Nephron progenitor cell (in vitro differentiated cells): ENCODE results near the gene CACNA1B.

Experiments used
- DNase-seq: peaks from one replicate; pipeline ENCODE4 v3.0.0; 2021
- H3K27ac Mint-ChIP-seq: 2 replicates; pipeline ENCODE4 v1.8.0; 2021; ENCODE audit warnings: mild to moderate bottlenecking, moderate library complexity, mixed read lengths
- H3K27me3 Mint-ChIP-seq: 2 replicates; pipeline ENCODE4 v1.8.0; 2021; ENCODE audit warnings: mild to moderate bottlenecking, low read depth, mixed read lengths; ENCODE audit not compliant: poor library complexity
- H3K36me3 Mint-ChIP-seq: 2 replicates; pipeline ENCODE4 v1.8.0; 2021; ENCODE audit warnings: low read depth, mixed read lengths
- H3K4me1 Mint-ChIP-seq: 2 replicates; pipeline ENCODE4 v1.8.0; 2021; ENCODE audit warnings: mixed read lengths
- H3K4me3 Mint-ChIP-seq: 2 replicates; pipeline ENCODE4 v1.8.0; 2021; ENCODE audit warnings: mild to moderate bottlenecking, moderate library complexity, mixed read lengths
- H3K9me3 Mint-ChIP-seq: 2 replicates; pipeline ENCODE4 v1.8.0; 2021; ENCODE audit warnings: mild to moderate bottlenecking, moderate library complexity, mixed read lengths
- TF ChIP-seq, protein P1 (sequence below): fragments of 200-600 bp; sonication (generic); IDR thresholded peaks from 2 replicates; pipeline ENCODE4 v1.5.0; 2021; ENCODE audit warnings: antibody characterized with exemption

The CACNA1B gene

DNA sequence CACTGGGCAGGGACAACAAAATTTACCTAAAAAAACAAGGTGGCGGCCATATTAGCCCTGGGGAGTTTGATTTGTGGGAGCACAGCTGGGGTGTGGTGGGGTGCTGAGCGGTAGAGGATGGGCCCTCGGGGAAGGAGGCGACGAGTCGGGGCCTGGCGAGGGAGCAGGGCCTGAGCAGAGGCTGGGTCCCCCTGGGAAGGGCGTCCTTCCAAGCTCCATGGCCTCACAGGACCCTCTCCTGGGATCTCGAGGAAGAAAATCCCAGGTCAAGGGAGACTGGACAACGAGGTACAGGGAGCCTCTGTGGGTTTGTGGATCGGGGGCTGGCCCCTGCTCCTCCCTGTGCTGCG is 165.5 kb downstream of the CACNA1B start:
- TF ChIP-seq, protein P1, sequence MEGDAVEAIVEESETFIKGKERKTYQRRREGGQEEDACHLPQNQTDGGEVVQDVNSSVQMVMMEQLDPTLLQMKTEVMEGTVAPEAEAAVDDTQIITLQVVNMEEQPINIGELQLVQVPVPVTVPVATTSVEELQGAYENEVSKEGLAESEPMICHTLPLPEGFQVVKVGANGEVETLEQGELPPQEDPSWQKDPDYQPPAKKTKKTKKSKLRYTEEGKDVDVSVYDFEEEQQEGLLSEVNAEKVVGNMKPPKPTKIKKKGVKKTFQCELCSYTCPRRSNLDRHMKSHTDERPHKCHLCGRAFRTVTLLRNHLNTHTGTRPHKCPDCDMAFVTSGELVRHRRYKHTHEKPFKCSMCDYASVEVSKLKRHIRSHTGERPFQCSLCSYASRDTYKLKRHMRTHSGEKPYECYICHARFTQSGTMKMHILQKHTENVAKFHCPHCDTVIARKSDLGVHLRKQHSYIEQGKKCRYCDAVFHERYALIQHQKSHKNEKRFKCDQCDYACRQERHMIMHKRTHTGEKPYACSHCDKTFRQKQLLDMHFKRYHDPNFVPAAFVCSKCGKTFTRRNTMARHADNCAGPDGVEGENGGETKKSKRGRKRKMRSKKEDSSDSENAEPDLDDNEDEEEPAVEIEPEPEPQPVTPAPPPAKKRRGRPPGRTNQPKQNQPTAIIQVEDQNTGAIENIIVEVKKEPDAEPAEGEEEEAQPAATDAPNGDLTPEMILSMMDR, result no peak
- H3K27me3 Mint-ChIP-seq, result peaks cover 10% of the 10 kb centered on the region
- no peak for DNase-seq
- H3K4me1 Mint-ChIP-seq, result peaks cover 33% of the 10 kb centered on the region
- no peak overlapping the region for H3K4me3 Mint-ChIP-seq
- H3K36me3 Mint-ChIP-seq, result no peaks in the 10 kb centered on the region
- no peaks in the 10 kb centered on the region for H3K9me3 Mint-ChIP-seq
- H3K27ac Mint-ChIP-seq, result peak overlapping the region; percentile 47

DNA sequence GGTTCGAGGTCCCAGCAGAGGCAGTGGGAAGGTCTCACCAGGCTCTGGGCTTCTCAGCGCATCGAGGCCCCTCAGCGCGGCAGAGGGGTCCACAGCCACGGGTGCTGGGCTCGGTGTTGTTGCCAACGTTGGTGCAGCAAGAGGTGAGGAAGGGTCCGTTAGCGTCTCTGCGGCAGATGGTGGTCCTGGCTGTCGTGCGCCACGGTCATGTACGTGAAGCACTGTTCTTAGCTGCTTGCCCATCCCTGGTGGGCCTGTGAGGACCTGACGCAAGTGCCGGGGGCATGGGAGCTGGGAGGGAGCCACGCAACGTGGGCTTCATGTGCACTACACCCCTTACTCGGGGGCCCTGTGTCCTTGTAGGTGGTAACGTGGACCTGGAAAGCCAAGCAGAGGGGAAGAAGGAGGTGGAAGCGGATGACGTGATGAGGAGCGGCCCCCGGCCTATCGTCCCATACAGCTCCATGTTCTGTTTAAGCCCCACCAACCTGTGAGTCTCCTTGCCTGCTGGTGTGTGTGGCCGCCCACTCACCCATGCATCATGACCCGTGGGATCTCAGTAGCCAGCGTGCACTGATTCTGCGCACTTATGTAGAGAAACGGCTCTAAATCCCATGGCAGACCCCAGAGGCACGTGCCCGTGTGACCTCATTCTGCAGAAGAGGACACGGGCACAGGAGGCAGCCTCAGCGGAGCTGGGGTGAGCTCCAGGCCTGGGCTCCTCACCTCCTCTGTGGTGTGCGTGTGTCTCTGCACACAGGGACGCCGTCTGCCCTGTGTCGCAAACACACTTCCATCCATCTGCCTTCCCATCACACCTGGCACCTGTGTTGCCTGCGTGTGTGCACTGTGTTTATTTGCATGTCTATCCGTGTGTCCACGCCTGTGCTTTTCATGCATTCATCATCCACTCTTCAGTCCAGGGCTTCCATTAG is 166.1 kb downstream of the CACNA1B start:
- TF ChIP-seq, protein P1, result no peak
- Mint-ChIP-seq H3K27ac (no peak overlapping the region), H3K9me3 (no peaks in the 10 kb centered on the region), H3K36me3 (no peaks in the 10 kb centered on the region), H3K27me3 (peaks cover 10% of the 10 kb centered on the region), H3K4me3 (no peak overlapping the region), H3K4me1 (peaks cover 33% of the 10 kb centered on the region)
- DNase-seq, result no peak

DNA sequence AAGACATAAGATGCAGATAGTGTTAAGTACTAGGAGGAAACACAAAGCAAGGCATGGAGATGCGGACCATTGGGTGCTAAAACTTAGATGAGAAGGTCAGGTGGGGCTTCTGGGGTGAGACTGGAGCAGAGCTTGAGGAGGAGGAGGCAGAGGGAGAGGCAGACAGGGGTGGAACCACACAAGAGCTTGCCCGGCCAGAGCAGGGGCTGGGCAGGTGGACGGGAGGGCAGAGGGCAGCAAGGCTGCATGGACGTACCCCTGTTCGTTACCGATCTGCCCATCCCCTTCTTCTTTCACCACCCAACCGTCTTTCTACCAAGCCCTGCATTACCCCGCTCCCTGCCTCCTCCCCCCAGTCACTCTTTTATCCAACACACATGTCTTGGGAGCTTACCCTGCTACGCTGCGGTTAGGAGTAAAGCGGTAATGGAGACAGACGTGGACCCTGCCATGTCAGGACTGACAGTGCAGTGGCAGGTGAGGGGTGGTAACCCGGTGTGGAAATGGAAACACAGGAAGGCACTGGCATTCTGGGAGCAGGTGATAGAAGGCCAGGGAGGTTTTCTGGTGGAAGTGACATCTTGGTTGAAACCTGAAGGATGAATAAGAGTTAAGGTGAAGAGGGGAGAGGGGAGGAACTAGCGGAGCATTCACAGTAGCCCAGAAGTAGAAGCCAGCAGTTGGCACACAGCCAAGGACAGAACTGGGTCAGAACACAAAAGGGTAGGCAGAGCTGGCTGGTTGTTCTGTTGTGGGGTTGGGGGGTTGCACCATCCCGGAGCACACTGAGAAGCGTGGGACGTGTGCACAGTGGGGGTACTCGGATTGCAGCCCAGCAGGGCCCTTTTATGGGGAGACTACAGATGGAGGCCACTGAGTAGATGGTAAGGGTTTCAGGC is 167.2 kb downstream of the CACNA1B start:
- DNase-seq, result no peak
- TF ChIP-seq, protein P1, result no peak
- Mint-ChIP-seq H3K4me3 (no peak overlapping the region), H3K4me1 (peaks cover 33% of the 10 kb centered on the region), H3K9me3 (no peaks in the 10 kb centered on the region), H3K36me3 (no peaks in the 10 kb centered on the region), H3K27me3 (peaks cover 10% of the 10 kb centered on the region), H3K27ac (no peak overlapping the region)

DNA sequence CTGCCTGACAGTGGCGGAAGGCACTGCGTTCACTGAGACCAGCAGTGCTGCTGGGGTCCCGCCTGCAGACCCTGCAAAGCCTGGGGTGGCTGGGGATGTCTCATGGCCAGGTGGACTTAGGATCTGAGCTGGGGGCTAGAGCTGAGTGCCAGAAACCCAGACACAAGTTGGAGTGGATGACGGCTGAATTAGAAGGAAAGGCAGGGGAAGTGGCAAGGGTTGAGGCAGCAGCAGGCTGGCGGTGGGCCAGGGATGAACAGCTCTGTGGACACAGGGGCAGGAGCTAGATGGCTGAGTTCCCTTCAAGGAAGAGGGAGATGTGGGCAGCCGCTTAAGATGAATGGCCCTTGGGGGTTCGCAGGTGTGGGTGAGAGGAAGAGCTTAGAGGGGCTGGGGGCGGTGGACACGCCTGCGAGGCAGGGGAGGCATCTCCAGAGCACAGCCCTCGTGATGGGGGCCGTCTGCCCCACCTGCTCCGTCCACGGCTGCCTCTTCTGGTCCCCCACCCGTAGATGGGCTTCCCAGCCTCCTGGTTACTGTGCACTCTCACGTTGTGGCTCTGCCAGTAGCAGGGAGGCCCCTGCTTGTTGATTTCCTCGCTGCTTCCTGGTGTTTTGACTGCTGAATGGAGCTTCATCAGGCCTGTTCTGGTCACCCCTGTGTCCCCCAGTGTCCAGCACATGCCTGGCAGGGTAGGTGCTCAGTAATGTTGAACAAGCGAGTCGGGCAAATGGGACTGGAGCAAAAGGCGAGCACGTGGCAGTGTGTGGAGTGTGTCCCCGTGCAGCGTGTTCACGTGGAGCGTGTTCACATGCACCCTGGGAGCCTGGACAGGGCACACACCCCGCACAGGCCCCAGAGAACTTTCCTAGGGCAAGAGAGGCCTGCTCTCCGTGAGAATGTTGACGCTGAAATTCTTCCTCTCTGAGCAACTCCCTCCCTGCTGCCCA is 168.2 kb downstream of the CACNA1B start:
- H3K27ac Mint-ChIP-seq, result no peak overlapping the region
- H3K4me3 Mint-ChIP-seq, result no peak overlapping the region
- H3K4me1 Mint-ChIP-seq, result peaks cover 33% of the 10 kb centered on the region
- TF ChIP-seq, protein P1, result no peak
- H3K36me3 Mint-ChIP-seq, result no peaks in the 10 kb centered on the region
- no peaks in the 10 kb centered on the region for H3K9me3 Mint-ChIP-seq
- DNase-seq, result no peak
- peaks cover 3% of the 10 kb centered on the region for H3K27me3 Mint-ChIP-seq

DNA sequence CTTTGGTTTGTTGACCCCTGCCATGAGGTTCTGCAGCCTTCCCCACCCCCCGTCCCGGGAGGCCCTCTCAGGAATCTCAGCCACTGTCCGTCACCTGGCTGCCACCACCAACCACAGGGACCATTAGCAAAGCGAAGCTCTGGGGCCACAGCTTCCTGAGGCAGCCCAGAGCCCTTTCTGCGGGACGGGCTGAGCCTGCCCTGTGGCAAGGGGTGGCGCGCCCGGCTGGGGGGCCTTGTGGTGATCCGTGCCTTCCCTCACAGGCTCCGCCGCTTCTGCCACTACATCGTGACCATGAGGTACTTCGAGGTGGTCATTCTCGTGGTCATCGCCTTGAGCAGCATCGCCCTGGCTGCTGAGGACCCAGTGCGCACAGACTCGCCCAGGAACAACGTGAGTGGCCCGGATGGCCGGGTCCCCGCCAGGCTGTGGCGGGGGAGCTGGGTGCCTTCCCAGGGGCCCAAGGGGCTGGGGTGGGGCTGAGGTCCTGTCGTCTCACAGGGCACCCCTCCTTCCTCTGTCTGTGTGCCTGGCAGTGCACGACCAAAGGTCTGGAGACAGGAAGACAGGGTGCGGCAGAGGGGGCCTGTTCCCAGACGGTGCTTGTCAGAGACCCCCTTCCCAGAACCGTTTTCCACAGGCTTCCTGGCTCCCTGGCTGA is 169.2 kb downstream of the CACNA1B start:
- DNase-seq, result no peak
- peaks cover 40% of the 10 kb centered on the region for H3K4me1 Mint-ChIP-seq
- TF ChIP-seq, protein P1, result no peak
- no peak overlapping the region for H3K4me3 Mint-ChIP-seq
- no peaks in the 10 kb centered on the region for H3K36me3 Mint-ChIP-seq
- H3K27me3 Mint-ChIP-seq, result peaks cover 3% of the 10 kb centered on the region
- no peak overlapping the region for H3K27ac Mint-ChIP-seq
- no peaks in the 10 kb centered on the region for H3K9me3 Mint-ChIP-seq
